OCI-LY3 (cell line): Measurements from ENCODE around the gene SLC1A1.
A peak's percentile ranks its signal among the peaks of the same experiment; 100 is the strongest.

ENCODE experiments used
- H2AFZ ChIP-seq: fragments of 200-600, 300-600 bp; shearing (Covaris generic); 2 replicates; pipeline ENCODE4 v1.6.0; 2014; ENCODE audit warnings: antibody characterized with exemption, low read depth, low read length
- H3K27ac ChIP-seq: fragments of 200-600, 300-600 bp; sonication (generic); 2 replicates; pipeline ENCODE4 v1.5.1; 2014; ENCODE audit warnings: mild to moderate bottlenecking, low read length, moderate library complexity, mixed read lengths
- H3K27me3 ChIP-seq: fragments of 200-600, 300-600 bp; sonication (generic); 2 replicates; pipeline ENCODE4 v1.6.1; 2014; ENCODE audit warnings: low read depth, low read length, mixed read lengths
- H3K36me3 ChIP-seq: fragments of 200-600, 300-600 bp; sonication (generic); replicated peaks from 2 replicates; pipeline ENCODE3; 2014; ENCODE audit warnings: low read depth, low read length, mixed read lengths
- H3K4me1 ChIP-seq: fragments of 300-600, 200-600 bp; sonication (generic); 2 replicates; pipeline ENCODE4 v1.6.1; 2014; ENCODE audit warnings: low read length, mixed read lengths
- H3K4me2 ChIP-seq: fragments of 200-600, 300-600 bp; sonication (generic); 2 replicates; pipeline ENCODE4 v1.6.1; 2014; ENCODE audit warnings: low read length, mixed read lengths
- H3K4me3 ChIP-seq: fragments of 300-600, 200-600 bp; sonication (generic); 2 replicates; pipeline ENCODE4 v1.5.1; 2014; ENCODE audit warnings: antibody characterized with exemption, mild to moderate bottlenecking, low read length, moderate library complexity
- H3K79me2 ChIP-seq: fragments of 300-600, 200-600 bp; shearing (Covaris generic); 2 replicates; pipeline ENCODE4 v1.6.1; 2014; ENCODE audit warnings: mild to moderate bottlenecking, low read length, mixed read lengths
- H3K9ac ChIP-seq: fragments of 300-600, 200-600 bp; shearing (Covaris generic); 2 replicates; pipeline ENCODE4 v1.6.0; 2014; ENCODE audit warnings: mild to moderate bottlenecking, low read length, moderate library complexity
- H3K9me3 ChIP-seq: fragments of 200-600, 300-600 bp; shearing (Covaris generic); 2 replicates; pipeline ENCODE4 v1.6.1; 2014; ENCODE audit warnings: low read length, mixed read lengths; ENCODE audit not compliant: insufficient read depth
- H4K20me1 ChIP-seq: fragments of 200-600, 300-600 bp; sonication (generic); 2 replicates; pipeline ENCODE4 v1.6.1; 2016; ENCODE audit warnings: low read length, mixed read lengths; ENCODE audit not compliant: insufficient read depth
- EZH2phosphoT487 ChIP-seq: fragments of 200-600 bp; shearing (Covaris generic); IDR thresholded peaks from 2 replicates; pipeline ENCODE4 v1.6.1; 2018; ENCODE audit warnings: antibody characterized with exemption, mixed run types, low read depth
- TF ChIP-seq, protein P1 (sequence below): fragments of 200-600, 300-600 bp; sonication (generic); IDR thresholded peaks from 2 replicates; pipeline ENCODE4 v1.5.1; 2014; ENCODE audit warnings: antibody characterized with exemption, low read length, low read depth

Gene SLC1A1

DNA sequence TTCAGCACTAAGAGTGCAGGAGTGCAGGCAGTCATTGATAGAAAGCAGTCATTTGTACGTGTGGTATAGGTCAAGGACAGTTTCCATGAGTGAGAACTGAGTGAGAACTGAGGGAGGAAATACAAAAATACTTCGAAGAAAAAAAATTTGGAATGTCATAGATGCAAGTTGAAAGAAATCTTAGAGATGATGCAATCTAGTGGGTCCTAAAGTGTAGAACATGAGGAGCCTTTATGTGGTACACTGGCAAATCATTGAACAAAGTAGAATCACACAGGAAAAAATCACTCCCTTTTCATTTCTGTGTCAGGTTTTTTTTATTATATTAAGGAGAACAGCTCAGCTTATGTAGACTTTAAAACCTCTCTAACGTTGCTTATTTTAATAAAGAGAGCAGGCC, 26.4 kb upstream of the SLC1A1 start:
- Histone ChIP-seq H3K4me3 (no peak overlapping the region), H3K4me2 (0 out of 2 replicates have a peak overlapping the region, but pooled peaks have one; percentile 2), H3K79me2 (no peaks in the 10 kb centered on the region), H3K27me3 (no peaks in the 10 kb centered on the region; the same call in 1 of the 2 replicates), H3K4me1 (peaks cover 35% of the 10 kb centered on the region), H4K20me1 (no peaks in the 10 kb centered on the region), H3K36me3 (no peaks in the 10 kb centered on the region), H3K9ac (no peak overlapping the region), H2AFZ (no peak overlapping the region), H3K27ac (no peak overlapping the region), H3K9me3 (no peaks in the 10 kb centered on the region)
- TF ChIP-seq, protein P1, sequence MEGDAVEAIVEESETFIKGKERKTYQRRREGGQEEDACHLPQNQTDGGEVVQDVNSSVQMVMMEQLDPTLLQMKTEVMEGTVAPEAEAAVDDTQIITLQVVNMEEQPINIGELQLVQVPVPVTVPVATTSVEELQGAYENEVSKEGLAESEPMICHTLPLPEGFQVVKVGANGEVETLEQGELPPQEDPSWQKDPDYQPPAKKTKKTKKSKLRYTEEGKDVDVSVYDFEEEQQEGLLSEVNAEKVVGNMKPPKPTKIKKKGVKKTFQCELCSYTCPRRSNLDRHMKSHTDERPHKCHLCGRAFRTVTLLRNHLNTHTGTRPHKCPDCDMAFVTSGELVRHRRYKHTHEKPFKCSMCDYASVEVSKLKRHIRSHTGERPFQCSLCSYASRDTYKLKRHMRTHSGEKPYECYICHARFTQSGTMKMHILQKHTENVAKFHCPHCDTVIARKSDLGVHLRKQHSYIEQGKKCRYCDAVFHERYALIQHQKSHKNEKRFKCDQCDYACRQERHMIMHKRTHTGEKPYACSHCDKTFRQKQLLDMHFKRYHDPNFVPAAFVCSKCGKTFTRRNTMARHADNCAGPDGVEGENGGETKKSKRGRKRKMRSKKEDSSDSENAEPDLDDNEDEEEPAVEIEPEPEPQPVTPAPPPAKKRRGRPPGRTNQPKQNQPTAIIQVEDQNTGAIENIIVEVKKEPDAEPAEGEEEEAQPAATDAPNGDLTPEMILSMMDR, result no peak
- TF ChIP-seq EZH2phosphoT487, result no peak

DNA sequence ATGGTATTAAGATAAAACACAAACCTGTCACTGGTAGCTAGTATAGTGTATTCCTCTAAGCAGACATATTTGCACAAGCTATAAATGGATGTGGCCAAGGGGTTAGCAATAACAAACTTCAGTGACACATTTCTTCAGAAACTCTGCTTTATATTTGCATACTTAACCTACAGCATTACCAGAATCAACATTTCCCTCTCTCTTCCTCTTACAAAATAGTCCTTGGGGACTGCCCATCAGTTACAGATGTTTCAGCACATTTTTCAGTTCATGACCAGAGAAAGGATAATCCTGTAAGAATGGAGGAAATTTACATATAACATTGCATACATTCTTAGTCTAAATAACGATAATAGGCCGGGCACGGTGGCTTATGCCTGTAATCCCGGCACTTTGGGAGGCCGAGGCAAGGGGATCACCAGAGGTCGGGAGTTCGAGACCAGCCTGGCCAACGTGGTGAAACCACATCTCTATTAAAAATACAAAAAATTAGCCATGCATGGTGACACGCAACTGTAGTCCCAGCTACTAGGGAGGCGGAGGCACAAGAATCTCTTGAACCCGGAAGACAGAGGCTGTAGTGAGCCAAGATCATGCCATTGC, 25.3 kb upstream of the SLC1A1 start:
- H3K9ac ChIP-seq, result peak overlapping the region; percentile 21; the same call in 1 of the 2 replicates
- no peaks in the 10 kb centered on the region; the same call in 1 of the 2 replicates for H3K27me3 ChIP-seq
- peak overlapping the region; percentile 76 for H3K27ac ChIP-seq
- H3K4me2 ChIP-seq, result peak overlapping the region; percentile 59
- peaks cover 35% of the 10 kb centered on the region for H3K4me1 ChIP-seq
- no peaks in the 10 kb centered on the region for H4K20me1 ChIP-seq
- H2AFZ ChIP-seq, result no peak overlapping the region
- peak overlapping the region; percentile 38 for H3K4me3 ChIP-seq
- no peak for TF ChIP-seq EZH2phosphoT487
- TF ChIP-seq, protein P1, result no peak
- no peaks in the 10 kb centered on the region for H3K36me3 ChIP-seq
- no peaks in the 10 kb centered on the region for H3K79me2 ChIP-seq
- no peaks in the 10 kb centered on the region for H3K9me3 ChIP-seq

DNA sequence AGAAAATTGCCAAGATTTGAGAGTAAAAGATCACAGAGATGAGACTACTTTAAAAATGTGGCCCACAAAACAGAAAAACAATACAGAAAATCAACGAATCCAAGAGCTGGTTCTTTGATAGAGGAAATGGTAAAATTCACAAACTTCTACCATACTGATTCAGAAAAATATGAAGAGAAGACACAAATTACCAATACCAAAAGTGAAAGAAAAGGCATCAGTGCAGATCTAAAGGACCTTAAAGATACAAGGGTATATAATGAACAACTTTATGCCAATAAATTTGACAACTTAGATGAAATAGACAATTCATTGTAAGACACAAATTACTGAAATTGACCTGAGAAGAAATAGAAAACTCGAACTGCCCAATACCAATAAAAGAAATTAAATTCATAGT, 24.4 kb upstream of the SLC1A1 start:
- H3K4me2 ChIP-seq, result peak overlapping the region; percentile 37
- H3K4me1 ChIP-seq, result peaks cover 35% of the 10 kb centered on the region
- H2AFZ ChIP-seq, result no peak overlapping the region
- H3K27me3 ChIP-seq, result no peaks in the 10 kb centered on the region; the same call in 1 of the 2 replicates
- no peaks in the 10 kb centered on the region for H3K9me3 ChIP-seq
- TF ChIP-seq, protein P1, result no peak
- no peak for TF ChIP-seq EZH2phosphoT487
- peak overlapping the region; percentile 76 for H3K27ac ChIP-seq
- no peak overlapping the region for H3K4me3 ChIP-seq
- peak overlapping the region; percentile 8; the same call in 1 of the 2 replicates for H3K9ac ChIP-seq
- no peaks in the 10 kb centered on the region for H3K79me2 ChIP-seq
- H3K36me3 ChIP-seq, result no peaks in the 10 kb centered on the region
- H4K20me1 ChIP-seq, result no peaks in the 10 kb centered on the region

DNA sequence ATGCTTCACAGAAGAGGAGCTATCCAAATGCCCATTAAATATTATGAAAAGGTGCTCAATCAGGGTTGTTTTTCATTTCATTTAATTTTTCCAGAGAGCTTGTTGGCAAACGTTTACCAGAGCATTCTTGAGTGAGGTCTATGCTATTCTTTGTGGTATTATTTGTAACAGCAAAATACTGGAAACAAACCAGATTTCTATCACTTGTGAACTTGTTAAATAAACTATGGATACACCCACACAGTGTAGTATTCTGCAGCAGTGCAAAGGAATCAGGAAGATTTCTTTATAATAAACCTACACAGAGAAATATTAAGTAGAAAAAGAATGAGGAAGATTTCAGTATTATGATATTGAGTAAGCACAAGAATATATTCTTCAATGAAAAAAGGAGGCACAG, 15.0 kb upstream of the SLC1A1 start:
- Histone ChIP-seq H3K4me3 (no peak overlapping the region), H3K27me3 (no peaks in the 10 kb centered on the region), H3K4me1 (no peaks in the 10 kb centered on the region), H3K9me3 (no peaks in the 10 kb centered on the region), H3K27ac (no peak overlapping the region), H3K36me3 (no peaks in the 10 kb centered on the region), H3K9ac (no peak overlapping the region), H2AFZ (no peak overlapping the region), H3K4me2 (no peak overlapping the region), H3K79me2 (no peaks in the 10 kb centered on the region), H4K20me1 (no peaks in the 10 kb centered on the region)
- TF ChIP-seq, protein P1, result no peak
- TF ChIP-seq EZH2phosphoT487, result no peak
